H1 (cell line): ENCODE results near the gene TBC1D17. TPM values are rescaled to one million over a fixed set of nuclear protein-coding genes. Genes with fewer than 3 reads are reported as not detected.

Source experiments
- CTCF ChIA-PET: fragments of 300-600 bp; sonication (Branson Sonifier 250); formaldehyde crosslinking; loops from one replicate; lab custom pipeline; 2021; ENCODE audit not compliant: partially characterized antibody; lab: Charles Lee
- POLR2A ChIA-PET: fragments of 300-600 bp; sonication (Branson Sonifier 250); formaldehyde crosslinking; loops from one replicate; lab custom pipeline; 2021; ENCODE audit warnings: inconsistent platforms; ENCODE audit not compliant: partially characterized antibody; lab: Charles Lee
- DNase-seq, 2 experiments: peaks; one replicate each; pipeline versions ENCODE4 v3.0.0 to v3.0.0-alpha.2; 2010 to 2022; ENCODE audit warnings: low spot score in 2 of 2, low read depth in 1 of 2, mixed read lengths in 1 of 2
- FAIRE-seq: peaks from 2 replicates; lab custom pipeline; 2011; peaks lifted over from hg19 to GRCh38; lab: Jason Lieb, UNC
- H2AFZ ChIP-seq: 2 replicates; pipeline ENCODE4 v1.8.1; 2012; ENCODE audit warnings: low read length, inconsistent platforms
- H2AK5ac ChIP-seq: 2 replicates; pipeline ENCODE4 v1.6.1; 2013; ENCODE audit warnings: low read depth, low read length
- H2BK120ac ChIP-seq: replicated peaks from 2 replicates; pipeline ENCODE3; 2013; ENCODE audit warnings: low read depth, low read length, inconsistent platforms
- H2BK12ac ChIP-seq: 2 replicates; pipeline ENCODE4 v1.6.1; 2013; ENCODE audit warnings: low read depth, low read length
- H2BK15ac ChIP-seq: 2 replicates; pipeline ENCODE4 v1.6.1; 2013; ENCODE audit warnings: low read length
- H2BK20ac ChIP-seq: 2 replicates; pipeline ENCODE4 v1.6.1; 2013; ENCODE audit warnings: low read length
- H2BK5ac ChIP-seq: 2 replicates; pipeline ENCODE4 v1.6.1; 2013; ENCODE audit warnings: low read depth, low read length
- H3K14ac ChIP-seq: 2 replicates; pipeline ENCODE4 v1.6.1; 2013; ENCODE audit warnings: inconsistent platforms; ENCODE audit not compliant: insufficient read length
- H3K18ac ChIP-seq: 2 replicates; pipeline ENCODE4 v1.6.1; 2013; ENCODE audit warnings: low read length; ENCODE audit errors: extremely low read depth
- H3K23ac ChIP-seq: 2 replicates; pipeline ENCODE4 v1.6.1; 2013; ENCODE audit warnings: inconsistent platforms; ENCODE audit not compliant: insufficient read length
- H3K23me2 ChIP-seq: 2 replicates; pipeline ENCODE4 v1.6.1; 2013; ENCODE audit warnings: low read depth, low read length
- H3K27ac ChIP-seq: 2 replicates; pipeline ENCODE4 v1.6.1; 2011; ENCODE audit warnings: low read depth, low read length, inconsistent platforms
- H3K27me3 ChIP-seq, 4 experiments: replicated peaks in 1 of 4; 1 replicate in 1 of 4; 2 replicates in 3 of 4; pipeline versions ENCODE4 v1.6.1 to v1.8.1; 2011 to 2013; ENCODE audit warnings: low read length in 3 of 4, mild to moderate bottlenecking in 3 of 4, inconsistent platforms in 2 of 4, mixed read lengths in 2 of 4, moderate library complexity in 1 of 4; ENCODE audit not compliant: control insufficient read depth in 3 of 4, insufficient read depth in 3 of 4; ENCODE audit errors: extremely low read depth in 1 of 4
- H3K36me3 ChIP-seq, 4 experiments: 2 replicates each; pipeline versions ENCODE4 v1.6.1 to v1.8.1; 2011 to 2013; ENCODE audit warnings: mild to moderate bottlenecking in 4 of 4, low read length in 3 of 4, moderate library complexity in 2 of 4, control low read depth in 1 of 4, inconsistent platforms in 1 of 4; ENCODE audit not compliant: insufficient read depth in 4 of 4, control insufficient read depth in 2 of 4
- H3K4ac ChIP-seq: replicated peaks from 2 replicates; pipeline ENCODE3; 2013; ENCODE audit warnings: low read length, low read depth, mixed read lengths, inconsistent platforms; ENCODE audit not compliant: insufficient read length
- H3K4me1 ChIP-seq, 4 experiments: replicated peaks in 1 of 4; 1 replicate in 1 of 4; 2 replicates in 3 of 4; pipeline versions ENCODE4 v1.6.1 to v1.8.1; 2011 to 2013; ENCODE audit warnings: low read length in 3 of 4, inconsistent platforms in 2 of 4, mixed read lengths in 1 of 4; ENCODE audit not compliant: insufficient read depth in 4 of 4, control insufficient read depth in 3 of 4
- H3K4me2 ChIP-seq, 2 experiments: 2 replicates each; pipeline versions ENCODE4 v1.6.1 to v1.8.1; 2011 to 2013; ENCODE audit warnings: low read depth in 2 of 2, low read length in 2 of 2, control low read depth in 1 of 2, inconsistent platforms in 1 of 2, mild to moderate bottlenecking in 1 of 2; ENCODE audit not compliant: insufficient read depth in 1 of 2
- H3K4me3 ChIP-seq, 4 experiments: fragments of 200-600, 300-600 bp in 1 of 4; sonication (generic), shearing (Covaris generic), sonication (Bioruptor Twin) in 1 of 4; 2 replicates each; pipeline versions ENCODE4 v1.5.1 to v1.8.1; 2011 to 2016; ENCODE audit warnings: low read length in 4 of 4, low read depth in 3 of 4, control low read depth in 2 of 4, inconsistent platforms in 2 of 4, mild to moderate bottlenecking in 2 of 4, mixed read lengths in 1 of 4, moderate library complexity in 1 of 4; ENCODE audit not compliant: insufficient read depth in 2 of 4; ENCODE audit errors: extremely low read depth in 1 of 4
- H3K56ac ChIP-seq: replicated peaks from 2 replicates; pipeline ENCODE3; 2013; ENCODE audit warnings: low read depth, mild to moderate bottlenecking, mixed read lengths, low read length, inconsistent platforms; ENCODE audit not compliant: insufficient read length
- H3K79me1 ChIP-seq: 2 replicates; pipeline ENCODE4 v1.6.1; 2013; ENCODE audit warnings: low read depth, low read length, control low read depth
- H3K79me2 ChIP-seq, 2 experiments: 2 replicates each; pipeline versions ENCODE4 v1.6.1 to v1.8.1; 2012 to 2013; ENCODE audit warnings: low read length in 2 of 2, mild to moderate bottlenecking in 2 of 2, inconsistent platforms in 1 of 2; ENCODE audit not compliant: insufficient read depth in 2 of 2, control insufficient read depth in 1 of 2
- H3K9ac ChIP-seq, 4 experiments: replicated peaks in 1 of 4; 1 replicate in 1 of 4; 2 replicates in 3 of 4; pipeline versions ENCODE4 v1.6.1 to v1.8.1; 2011 to 2013; ENCODE audit warnings: low read depth in 3 of 4, low read length in 3 of 4, control low read depth in 2 of 4, mild to moderate bottlenecking in 2 of 4, moderate library complexity in 2 of 4, inconsistent platforms in 1 of 4; ENCODE audit errors: extremely low read depth in 1 of 4
- H3K9me3 ChIP-seq, 2 experiments: 2 replicates each; pipeline versions ENCODE4 v1.6.1 to v1.8.1; 2012 to 2013; ENCODE audit warnings: mild to moderate bottlenecking in 2 of 2, moderate library complexity in 2 of 2, control low read depth in 1 of 2, inconsistent platforms in 1 of 2, low read depth in 1 of 2, low read length in 1 of 2, mixed read lengths in 1 of 2; ENCODE audit not compliant: insufficient read depth in 2 of 2
- H4K20me1 ChIP-seq, 2 experiments: replicated peaks in 1 of 2; 2 replicates each; pipeline versions ENCODE3 to v1.8.1; 2011 to 2013; ENCODE audit warnings: inconsistent platforms in 2 of 2, low read length in 2 of 2, mild to moderate bottlenecking in 1 of 2; ENCODE audit not compliant: insufficient read depth in 2 of 2, control insufficient read depth in 1 of 2
- H4K5ac ChIP-seq: 2 replicates; pipeline ENCODE4 v1.6.1; 2013; ENCODE audit warnings: low read length, low read depth, mixed read lengths, inconsistent platforms; ENCODE audit not compliant: insufficient read length
- H4K8ac ChIP-seq: 2 replicates; pipeline ENCODE4 v1.8.0; 2013; ENCODE audit warnings: mild to moderate bottlenecking, moderate library complexity, low read length, inconsistent platforms; ENCODE audit not compliant: insufficient read depth; ENCODE audit errors: extremely low read depth
- H4K91ac ChIP-seq: replicated peaks from 2 replicates; pipeline ENCODE3; 2013; ENCODE audit warnings: low read length, mixed read lengths, inconsistent platforms; ENCODE audit not compliant: insufficient read length
- KDM1A ChIP-seq: fragments of 200-600, 300-600 bp; sonication (generic); IDR thresholded peaks from 2 replicates; pipeline ENCODE4 v1.7.1; 2016; ENCODE audit warnings: mild to moderate bottlenecking, low read length, borderline replicate concordance
- MAX ChIP-seq: IDR thresholded peaks from 2 replicates; pipeline ENCODE4 v1.6.1; 2012; ENCODE audit warnings: inconsistent platforms
- SRF ChIP-seq: IDR thresholded peaks from 2 replicates; pipeline ENCODE4 v1.6.1; 2011; ENCODE audit warnings: mild to moderate bottlenecking, low read depth, low read length, moderate library complexity
- WGBS, 2 experiments: shearing (Covaris generic) in 1 of 2; methylation state at CpG; one replicate each; pipeline versions ENCODE4 v1.1.6 to v1.1.7; 2013 to 2015; ENCODE audit warnings: low lambda C conversion rate in 2 of 2, mixed read lengths in 2 of 2, inconsistent platforms in 1 of 2, low coverage in 1 of 2, missing lambda C conversion rate in 1 of 2; ENCODE audit not compliant: insufficient replicate concordance in 2 of 2, insufficient coverage in 1 of 2, insufficient read length in 1 of 2; ENCODE audit errors: extremely low coverage in 1 of 2, missing lambda C conversion rate in 1 of 2; 5-methylcytosine and 5-hydroxymethylcytosine counted together
- polyA plus RNA-seq, 7 experiments: library from polyadenylated mRNA; depleted of rRNA in 3 of 7; stranded (reverse) in 5 of 7; unstranded in 2 of 7; fragments of >200 nt in 5 of 7; fragments of 200-250 nt in 2 of 7; gene quantifications; 1 replicate in 5 of 7; 2 replicates in 1 of 7; 4 replicates in 1 of 7; pipeline versions ENCODE4 v1.2.1 to v1.2.3, GENCODE V29; 2011 to 2013; ENCODE audit warnings: missing spikeins in 2 of 7, mixed read lengths in 2 of 7
- total RNA-seq: library from RNA; stranded (reverse); fragmentation: NEBNext Ultra II Directional; extraction: Animal tissue kit (Norgen Biotek cat#: 25700); gene quantifications from 2 replicates; pipeline ENCODE4 v1.2.1, GENCODE V29; 2021

The TBC1D17 gene
- total and polyA plus RNA-seq, 2 of the 8 experiments (the other 6 are each of a cell fraction or from before 2014, with no cell fraction given): 30.3 to 44.9 TPM

DNA sequence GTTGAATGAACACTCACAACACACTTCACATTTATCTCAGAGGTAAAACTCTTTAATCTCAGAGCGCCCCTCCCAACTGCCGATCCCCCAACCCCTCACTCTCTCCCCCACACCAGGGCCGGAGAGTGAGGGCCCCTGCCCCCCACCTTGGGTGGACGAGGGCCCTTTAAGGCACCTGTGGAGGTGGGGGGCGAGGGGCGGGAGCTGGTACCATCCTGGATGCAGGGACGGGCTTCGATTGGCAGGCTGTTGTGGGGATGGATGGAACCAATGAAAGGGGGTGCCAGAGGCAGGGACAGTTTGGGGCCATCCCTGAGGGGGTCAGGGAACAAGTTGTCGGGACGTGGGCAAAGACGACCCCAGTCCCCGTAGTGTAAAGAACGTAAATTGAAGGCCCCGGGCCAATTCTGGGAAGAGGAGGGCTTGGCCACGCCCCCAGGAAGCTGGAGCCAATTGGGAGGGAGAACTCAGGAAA, 8.5 kb upstream of the TBC1D17 start:
- H3K18ac ChIP-seq: no peak overlapping the region
- H4K5ac ChIP-seq: peak overlapping the region; percentile 10
- ChIA-PET POLR2A (interaction anchor here (0.8 to 12.4 kb wide), 13 partner anchors 8 to 64 kb away, joined by 3 to 247 read pairs (median 4); partner anchors contain the start of genes AKT1S1, ATF5, FUZ and MED25), CTCF (interaction anchor here (0.6 to 1.2 kb wide), 5 partner anchors 21 to 201 kb away, joined by 3 to 4 read pairs (median 3); no protein-coding TSS in a partner anchor)
- H3K14ac ChIP-seq: no peak overlapping the region
- H3K56ac ChIP-seq: no peak overlapping the region
- peak overlapping the region; percentile 33 for H3K4ac ChIP-seq
- no peak for FAIRE-seq
- H3K23me2 ChIP-seq: peaks cover 15% of the 10 kb centered on the region
- no peak overlapping the region for H2BK20ac ChIP-seq
- H3K79me1 ChIP-seq: peaks cover 12% of the 10 kb centered on the region
- H2AFZ ChIP-seq: no peak overlapping the region
- no peaks in the 10 kb centered on the region for H3K27me3 ChIP-seq
- peaks cover 0 to 23% of the 10 kb centered on the region in 2 experiments; a peak in 2 of 4 replicates for H3K79me2 ChIP-seq
- no peak overlapping the region for H4K8ac ChIP-seq
- H3K9me3 ChIP-seq: no peaks in the 10 kb centered on the region
- H3K9ac ChIP-seq: peak overlapping the region in 1 of 4 experiments; percentile 58; a peak in 1 of 7 replicates
- H3K36me3 ChIP-seq: peaks cover 8 to 11% (median 10%) of the 10 kb centered on the region in 4 experiments; a peak in 7 of 8 replicates
- 11% methylated on average over 12 of the region's 15 CpGs; no CpG with 5 or more reads in 1 of the 2 experiments for WGBS, 2 experiments
- peaks cover 3 to 9% of the 10 kb centered on the region in 2 experiments for H4K20me1 ChIP-seq
- H2BK120ac ChIP-seq: no peak overlapping the region
- H3K4me2 ChIP-seq: peak overlapping the region; percentile 69 to 83
- TF ChIP-seq SRF (no peak), KDM1A (peak; percentile 31; the same call in 1 of the 2 replicates), MAX (peak; percentile 23; the same call in 1 of the 2 replicates)
- no peak overlapping the region for H3K27ac ChIP-seq
- peak in 1 of 2 experiments; percentile 91 for DNase-seq
- H3K23ac ChIP-seq: no peak overlapping the region
- H2BK12ac ChIP-seq: no peak overlapping the region
- H3K4me1 ChIP-seq: peaks cover 0 to 12% (median 5%) of the 10 kb centered on the region in 4 experiments; a peak in 5 of 7 replicates
- H2BK5ac ChIP-seq: peak overlapping the region; percentile 60; the same call in 1 of the 2 replicates
- H4K91ac ChIP-seq: peak overlapping the region; percentile 15
- H3K4me3 ChIP-seq: peak overlapping the region; percentile 26 to 61 (median 45); a peak in 7 of 8 replicates
- H2BK15ac ChIP-seq: no peak overlapping the region
- no peak overlapping the region for H2AK5ac ChIP-seq
